Liver (tissue), 3 donors: Measurements from ENCODE around the gene MRPS12.

Experiments used
- CTCF ChIP-seq: fragments of 150-350 bp; IDR thresholded peaks from 2 replicates; pipeline ENCODE4 v1.5.1; 2017; ENCODE audit warnings: improper control_type of control experiment, low read depth, low read length; ENCODE audit not compliant: missing input control
- EGR1 ChIP-seq, 2 donors: IDR thresholded peaks; 2 replicates each; pipeline ENCODE4 v1.6.1; 2016 to 2018; ENCODE audit warnings: antibody characterized with exemption in 2 of 2, low read depth in 2 of 2
- REST ChIP-seq: IDR thresholded peaks from 2 replicates; pipeline ENCODE4 v1.6.1; 2016; ENCODE audit warnings: antibody characterized with exemption, mild to moderate bottlenecking
- TAF1 ChIP-seq: conservative IDR thresholded peaks from 2 replicates; pipeline ENCODE4 v1.6.1; 2016; ENCODE audit warnings: antibody characterized with exemption, mild to moderate bottlenecking
- YY1 ChIP-seq: IDR thresholded peaks from 2 replicates; pipeline ENCODE4 v1.6.1; 2016; ENCODE audit warnings: antibody characterized with exemption, mild to moderate bottlenecking
- donor health status: healthy.
- donor health status: healthy.

- TF ChIP-seq TAF1, result no peak
- TF ChIP-seq CTCF, result no peak
- TF ChIP-seq YY1, result no peak
- no peak for TF ChIP-seq EGR1 (IDR thresholded peaks at IDR 0.05; ENCODE audit: low read depth in 2 of 2)
- no peak for TF ChIP-seq REST
These were observed 8.3 kb upstream of the MRPS12 start for GRCh38 chr19:38922482-38922881.
